ENCODE results near the gene SEPTIN5.

DNA sequence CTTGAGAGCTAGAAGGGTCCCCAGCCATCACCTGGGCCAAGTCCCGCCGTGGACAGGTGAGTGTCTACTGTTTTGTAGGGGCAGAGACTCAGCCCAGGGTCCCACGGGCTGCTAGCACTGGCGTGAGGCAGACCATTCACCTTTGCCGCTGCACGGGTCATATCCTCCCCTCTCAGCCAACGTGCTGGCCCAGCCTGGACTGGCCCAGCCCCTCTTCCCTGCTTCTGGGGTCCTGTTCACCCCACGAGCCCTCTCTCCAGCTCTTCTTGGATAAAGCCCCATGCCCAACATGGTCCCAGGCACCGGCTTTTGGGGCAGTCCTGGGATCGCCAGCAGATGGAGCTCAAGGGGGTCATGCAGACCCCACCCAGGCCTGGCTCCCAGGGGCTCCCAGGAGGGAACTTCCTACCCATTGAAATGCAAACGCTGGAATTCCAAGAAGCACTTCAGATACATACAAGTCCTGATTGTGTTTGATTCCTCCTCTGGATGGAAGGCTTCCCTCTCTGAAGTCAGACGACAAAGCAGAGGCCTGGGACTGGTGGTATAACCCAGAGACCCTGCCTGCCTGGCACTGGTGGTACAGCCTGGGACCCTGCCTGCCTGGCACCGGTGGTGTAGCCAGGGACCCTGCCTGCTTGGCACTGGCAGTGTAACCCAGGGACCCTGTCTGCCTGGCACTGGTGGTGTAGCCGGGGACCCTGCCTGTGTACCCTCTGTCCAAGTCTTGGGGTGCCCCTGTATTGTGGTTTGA is 8.9 kb upstream of the SEPTIN5 start:
- TF ChIP-seq CREB1 (CRISPR knock-in tag; IDR thresholded peaks at IDR 0.05; ENCODE audit: low read depth) (peak; percentile 5; the same call in 1 of the 2 replicates), EZH2phosphoT487 (IDR thresholded peaks at IDR 0.05; ENCODE audit: unreplicated experiment) (no peak), NANOG (IDR thresholded peaks at IDR 0.05; ENCODE audit: borderline replicate concordance) (peak; percentile 65; the same call in 1 of the 2 replicates), ZNF331 (CRISPR knock-in tag; IDR thresholded peaks at IDR 0.05; ENCODE audit: low read depth) (no peak), ZNF114 (CRISPR knock-in tag; IDR thresholded peaks at IDR 0.05) (no peak), POLR2AphosphoS5 (IDR thresholded peaks at IDR 0.05; ENCODE audit: low read depth) (peak; percentile 31; the same call in 1 of the 2 replicates), EZH2 (IDR thresholded peaks at IDR 0.05; ENCODE audit: low read depth, unreplicated experiment) (no peak)
- TF ChIP-seq, protein P1, sequence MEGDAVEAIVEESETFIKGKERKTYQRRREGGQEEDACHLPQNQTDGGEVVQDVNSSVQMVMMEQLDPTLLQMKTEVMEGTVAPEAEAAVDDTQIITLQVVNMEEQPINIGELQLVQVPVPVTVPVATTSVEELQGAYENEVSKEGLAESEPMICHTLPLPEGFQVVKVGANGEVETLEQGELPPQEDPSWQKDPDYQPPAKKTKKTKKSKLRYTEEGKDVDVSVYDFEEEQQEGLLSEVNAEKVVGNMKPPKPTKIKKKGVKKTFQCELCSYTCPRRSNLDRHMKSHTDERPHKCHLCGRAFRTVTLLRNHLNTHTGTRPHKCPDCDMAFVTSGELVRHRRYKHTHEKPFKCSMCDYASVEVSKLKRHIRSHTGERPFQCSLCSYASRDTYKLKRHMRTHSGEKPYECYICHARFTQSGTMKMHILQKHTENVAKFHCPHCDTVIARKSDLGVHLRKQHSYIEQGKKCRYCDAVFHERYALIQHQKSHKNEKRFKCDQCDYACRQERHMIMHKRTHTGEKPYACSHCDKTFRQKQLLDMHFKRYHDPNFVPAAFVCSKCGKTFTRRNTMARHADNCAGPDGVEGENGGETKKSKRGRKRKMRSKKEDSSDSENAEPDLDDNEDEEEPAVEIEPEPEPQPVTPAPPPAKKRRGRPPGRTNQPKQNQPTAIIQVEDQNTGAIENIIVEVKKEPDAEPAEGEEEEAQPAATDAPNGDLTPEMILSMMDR (conservative IDR thresholded peaks at IDR 0.05; ENCODE audit: low read depth in 2 of 2): peak; percentile 74 to 81
- TF ChIP-seq, protein P2, sequence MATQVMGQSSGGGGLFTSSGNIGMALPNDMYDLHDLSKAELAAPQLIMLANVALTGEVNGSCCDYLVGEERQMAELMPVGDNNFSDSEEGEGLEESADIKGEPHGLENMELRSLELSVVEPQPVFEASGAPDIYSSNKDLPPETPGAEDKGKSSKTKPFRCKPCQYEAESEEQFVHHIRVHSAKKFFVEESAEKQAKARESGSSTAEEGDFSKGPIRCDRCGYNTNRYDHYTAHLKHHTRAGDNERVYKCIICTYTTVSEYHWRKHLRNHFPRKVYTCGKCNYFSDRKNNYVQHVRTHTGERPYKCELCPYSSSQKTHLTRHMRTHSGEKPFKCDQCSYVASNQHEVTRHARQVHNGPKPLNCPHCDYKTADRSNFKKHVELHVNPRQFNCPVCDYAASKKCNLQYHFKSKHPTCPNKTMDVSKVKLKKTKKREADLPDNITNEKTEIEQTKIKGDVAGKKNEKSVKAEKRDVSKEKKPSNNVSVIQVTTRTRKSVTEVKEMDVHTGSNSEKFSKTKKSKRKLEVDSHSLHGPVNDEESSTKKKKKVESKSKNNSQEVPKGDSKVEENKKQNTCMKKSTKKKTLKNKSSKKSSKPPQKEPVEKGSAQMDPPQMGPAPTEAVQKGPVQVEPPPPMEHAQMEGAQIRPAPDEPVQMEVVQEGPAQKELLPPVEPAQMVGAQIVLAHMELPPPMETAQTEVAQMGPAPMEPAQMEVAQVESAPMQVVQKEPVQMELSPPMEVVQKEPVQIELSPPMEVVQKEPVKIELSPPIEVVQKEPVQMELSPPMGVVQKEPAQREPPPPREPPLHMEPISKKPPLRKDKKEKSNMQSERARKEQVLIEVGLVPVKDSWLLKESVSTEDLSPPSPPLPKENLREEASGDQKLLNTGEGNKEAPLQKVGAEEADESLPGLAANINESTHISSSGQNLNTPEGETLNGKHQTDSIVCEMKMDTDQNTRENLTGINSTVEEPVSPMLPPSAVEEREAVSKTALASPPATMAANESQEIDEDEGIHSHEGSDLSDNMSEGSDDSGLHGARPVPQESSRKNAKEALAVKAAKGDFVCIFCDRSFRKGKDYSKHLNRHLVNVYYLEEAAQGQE (IDR thresholded peaks at IDR 0.05; ENCODE audit: unreplicated experiment): no peak
